Measurements from ENCODE around the gene AGGF1. TPM values are rescaled to one million over a fixed set of nuclear protein-coding genes. Genes with fewer than 3 reads are reported as not detected.

Gene AGGF1, protein sequence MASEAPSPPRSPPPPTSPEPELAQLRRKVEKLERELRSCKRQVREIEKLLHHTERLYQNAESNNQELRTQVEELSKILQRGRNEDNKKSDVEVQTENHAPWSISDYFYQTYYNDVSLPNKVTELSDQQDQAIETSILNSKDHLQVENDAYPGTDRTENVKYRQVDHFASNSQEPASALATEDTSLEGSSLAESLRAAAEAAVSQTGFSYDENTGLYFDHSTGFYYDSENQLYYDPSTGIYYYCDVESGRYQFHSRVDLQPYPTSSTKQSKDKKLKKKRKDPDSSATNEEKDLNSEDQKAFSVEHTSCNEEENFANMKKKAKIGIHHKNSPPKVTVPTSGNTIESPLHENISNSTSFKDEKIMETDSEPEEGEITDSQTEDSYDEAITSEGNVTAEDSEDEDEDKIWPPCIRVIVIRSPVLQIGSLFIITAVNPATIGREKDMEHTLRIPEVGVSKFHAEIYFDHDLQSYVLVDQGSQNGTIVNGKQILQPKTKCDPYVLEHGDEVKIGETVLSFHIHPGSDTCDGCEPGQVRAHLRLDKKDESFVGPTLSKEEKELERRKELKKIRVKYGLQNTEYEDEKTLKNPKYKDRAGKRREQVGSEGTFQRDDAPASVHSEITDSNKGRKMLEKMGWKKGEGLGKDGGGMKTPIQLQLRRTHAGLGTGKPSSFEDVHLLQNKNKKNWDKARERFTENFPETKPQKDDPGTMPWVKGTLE
- total RNA-seq: 16.2 TPM
- long read RNA-seq, full-length matches to known transcripts: 57 of 60 reads
- long read RNA-seq, partial matches to known transcripts: 0 of 60 reads
- long read RNA-seq, other reads (novel, unspliced or antisense): 3 of 60 reads

DNA sequence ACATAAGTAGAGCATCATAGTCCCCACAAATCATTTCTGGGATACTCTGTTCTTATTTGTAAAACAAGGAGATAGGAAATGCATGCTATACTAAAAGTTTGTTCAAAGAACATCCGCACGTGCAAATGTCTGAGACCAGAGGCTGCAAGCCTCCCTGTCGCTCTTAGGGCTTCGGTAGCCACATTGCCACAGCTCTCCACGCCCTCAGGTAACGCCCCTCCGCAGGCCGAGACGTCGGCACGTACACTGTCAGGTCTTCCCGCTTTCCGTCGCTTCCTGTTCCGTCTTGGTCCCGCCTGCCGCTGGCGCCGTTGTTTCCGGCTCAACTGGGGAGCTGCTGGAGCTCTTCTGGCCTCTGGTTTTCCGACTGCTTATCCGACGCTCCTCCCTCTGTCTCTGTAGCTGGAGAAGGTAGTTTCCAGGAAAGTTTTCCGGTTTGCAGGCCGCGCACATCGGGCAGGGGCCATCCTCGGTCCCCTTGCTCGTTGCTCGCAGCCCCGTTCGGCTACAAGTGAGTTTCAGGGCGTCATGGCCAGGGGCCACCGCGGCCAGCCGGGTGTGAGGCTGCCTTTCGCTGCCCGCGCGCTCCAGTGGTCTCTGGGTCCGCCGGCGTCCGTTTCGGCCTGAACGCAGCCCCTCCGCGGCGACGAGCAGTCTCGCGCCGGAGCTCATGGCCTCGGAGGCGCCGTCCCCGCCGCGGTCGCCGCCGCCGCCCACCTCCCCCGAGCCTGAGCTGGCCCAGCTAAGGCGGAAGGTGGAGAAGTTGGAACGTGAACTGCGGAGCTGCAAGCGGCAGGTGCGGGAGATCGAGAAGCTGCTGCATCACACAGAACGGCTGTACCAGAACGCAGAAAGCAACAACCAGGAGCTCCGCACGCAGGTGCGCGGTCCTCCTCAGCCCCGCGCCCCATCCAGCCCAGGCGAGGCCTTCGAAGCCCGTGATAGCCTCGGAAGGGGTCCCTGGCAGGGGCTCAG lies at the start of gene AGGF1:
Gene AGGF1, plus strand, starts transcription at position 308 of the 975 bp plus-strand sequence. Its CDS starts 363 bp downstream, at position 671.
- H3K4me3 ChIP-seq: peak within 1 kb of the TSS; percentile 91
- no peaks in the 10 kb centered on the region for H3K27me3 ChIP-seq (ENCODE audit: low read depth)
- peak within 1 kb of the TSS; percentile 96 for H3K27ac ChIP-seq (replicated peaks)
- peaks cover 27% of the 10 kb centered on the region for H3K4me1 ChIP-seq
- peaks cover 11% of the 10 kb centered on the region for H3K36me3 ChIP-seq
- TF ChIP-seq, protein P1, sequence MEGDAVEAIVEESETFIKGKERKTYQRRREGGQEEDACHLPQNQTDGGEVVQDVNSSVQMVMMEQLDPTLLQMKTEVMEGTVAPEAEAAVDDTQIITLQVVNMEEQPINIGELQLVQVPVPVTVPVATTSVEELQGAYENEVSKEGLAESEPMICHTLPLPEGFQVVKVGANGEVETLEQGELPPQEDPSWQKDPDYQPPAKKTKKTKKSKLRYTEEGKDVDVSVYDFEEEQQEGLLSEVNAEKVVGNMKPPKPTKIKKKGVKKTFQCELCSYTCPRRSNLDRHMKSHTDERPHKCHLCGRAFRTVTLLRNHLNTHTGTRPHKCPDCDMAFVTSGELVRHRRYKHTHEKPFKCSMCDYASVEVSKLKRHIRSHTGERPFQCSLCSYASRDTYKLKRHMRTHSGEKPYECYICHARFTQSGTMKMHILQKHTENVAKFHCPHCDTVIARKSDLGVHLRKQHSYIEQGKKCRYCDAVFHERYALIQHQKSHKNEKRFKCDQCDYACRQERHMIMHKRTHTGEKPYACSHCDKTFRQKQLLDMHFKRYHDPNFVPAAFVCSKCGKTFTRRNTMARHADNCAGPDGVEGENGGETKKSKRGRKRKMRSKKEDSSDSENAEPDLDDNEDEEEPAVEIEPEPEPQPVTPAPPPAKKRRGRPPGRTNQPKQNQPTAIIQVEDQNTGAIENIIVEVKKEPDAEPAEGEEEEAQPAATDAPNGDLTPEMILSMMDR (IDR thresholded peaks at IDR 0.05; ENCODE audit: borderline replicate concordance): no peak
- H3K9me3 ChIP-seq (replicated peaks): no peaks in the 10 kb centered on the region
- intact Hi-C loops (cut with micrococcal nuclease): no loop called here
- DNase-seq: peak; percentile 94

- Histone ChIP-seq H3K9me3 (replicated peaks) (no peaks in the 10 kb centered on the region), H3K4me1 (peaks cover 4% of the 10 kb centered on the region), H3K27ac (replicated peaks) (no peak overlapping the region), H3K36me3 (no peaks in the 10 kb centered on the region), H3K27me3 (ENCODE audit: low read depth) (no peaks in the 10 kb centered on the region), H3K4me3 (no peak overlapping the region)
- no peak for DNase-seq
- intact Hi-C loops (cut with micrococcal nuclease): no loop called here
- TF ChIP-seq, protein P1 (IDR thresholded peaks at IDR 0.05; ENCODE audit: borderline replicate concordance): no peak
Observed at GRCh38 chr5:76980518-76981144, 49.6 kb upstream of the AGGF1 start.

- TF ChIP-seq, protein P1 (IDR thresholded peaks at IDR 0.05; ENCODE audit: borderline replicate concordance): no peak
- Histone ChIP-seq H3K9me3 (replicated peaks) (no peaks in the 10 kb centered on the region), H3K27me3 (ENCODE audit: low read depth) (no peaks in the 10 kb centered on the region), H3K27ac (replicated peaks) (no peak overlapping the region), H3K4me3 (no peak overlapping the region), H3K4me1 (peaks cover 4% of the 10 kb centered on the region), H3K36me3 (no peaks in the 10 kb centered on the region)
- intact Hi-C loops (cut with micrococcal nuclease): no loop called here
- DNase-seq: no peak
Observed at GRCh38 chr5:76982450-76982849, 47.8 kb upstream of the AGGF1 start.

GRCh38 chr5:76983468-76983867 lies 46.7 kb upstream of the AGGF1 start:
- intact Hi-C loops (cut with micrococcal nuclease): no loop called here
- Histone ChIP-seq H3K4me3 (no peak overlapping the region), H3K27ac (replicated peaks) (no peak overlapping the region), H3K36me3 (no peaks in the 10 kb centered on the region), H3K9me3 (replicated peaks) (no peaks in the 10 kb centered on the region), H3K4me1 (peaks cover 4% of the 10 kb centered on the region), H3K27me3 (ENCODE audit: low read depth) (no peaks in the 10 kb centered on the region)
- no peak for DNase-seq
- TF ChIP-seq, protein P1 (IDR thresholded peaks at IDR 0.05; ENCODE audit: borderline replicate concordance): no peak
